Measurements from ENCODE around the gene PCGF5.
A peak's percentile ranks its signal among the peaks of the same experiment; 100 is the strongest.
"Not testable (repeated sequence)": the region's sequence is repeated elsewhere in the genome, so short reads cannot be mapped to it uniquely, and the experiment has no call there.

Gene PCGF5

GRCh38 chr10:91220194-91220953 is at the start of gene PCGF5:
Gene PCGF5, plus strand, starts transcription at chr10:91220663. Its CDS starts 2,209 bp downstream, at chr10:91222872.
- peak; percentile 92 for DNase-seq

- no peak for DNase-seq
Measured at GRCh38 chr10:91171485-91171884, 49.0 kb upstream of the PCGF5 start.

GRCh38 chr10:91172348-91172747 is 48.1 kb upstream of the PCGF5 start:
- no peak for DNase-seq

GRCh38 chr10:91185239-91185875 is 35.1 kb upstream of the PCGF5 start:
- no peak for DNase-seq

- DNase-seq = no peak
Measured at GRCh38 chr10:91187156-91187555, 33.3 kb upstream of the PCGF5 start.

GRCh38 chr10:91188010-91188409 is 32.5 kb upstream of the PCGF5 start:
- DNase-seq = not testable (repeated sequence)

- no peak for DNase-seq
Measured at GRCh38 chr10:91188889-91189288, 31.6 kb upstream of the PCGF5 start.

- DNase-seq = no peak
Measured at GRCh38 chr10:91190388-91190870, 30.0 kb upstream of the PCGF5 start.

- no peak for DNase-seq
Measured at GRCh38 chr10:91190876-91191583, 29.4 kb upstream of the PCGF5 start.

GRCh38 chr10:91191584-91191919 is 28.9 kb upstream of the PCGF5 start:
- DNase-seq = no peak

- DNase-seq = peak; percentile 38
Measured at GRCh38 chr10:91194497-91195179, 25.8 kb upstream of the PCGF5 start.

- no peak for DNase-seq
Measured at GRCh38 chr10:91196268-91197048, 24.0 kb upstream of the PCGF5 start.

GRCh38 chr10:91197127-91197526 is 23.3 kb upstream of the PCGF5 start:
- no peak for DNase-seq

GRCh38 chr10:91198781-91199180 is 21.7 kb upstream of the PCGF5 start:
- no peak for DNase-seq

- DNase-seq = peak; percentile 20
Measured at GRCh38 chr10:91200314-91201212, 19.9 kb upstream of the PCGF5 start.

GRCh38 chr10:91201213-91201996 is 19.1 kb upstream of the PCGF5 start:
- peak; percentile 54 for DNase-seq

GRCh38 chr10:91206427-91206826 is 14.0 kb upstream of the PCGF5 start:
- DNase-seq = no peak

- DNase-seq = no peak
Measured at GRCh38 chr10:91206837-91207474, 13.5 kb upstream of the PCGF5 start.

GRCh38 chr10:91208642-91209041 is 11.8 kb upstream of the PCGF5 start:
- no peak for DNase-seq

GRCh38 chr10:91210014-91210413 is 10.4 kb upstream of the PCGF5 start:
- DNase-seq = no peak

Data from stimulated activated CD4-positive, alpha-beta T cell treated with anti-CD3 and anti-CD28 coated beads, Interleukin-15, amount 100 ng/mL, for 24 hours (primary cell).